ENCODE results near the gene CST9L. TPM values are rescaled to one million over a fixed set of nuclear protein-coding genes. Genes with fewer than 3 reads are reported as not detected.

The CST9L gene
- total and polyA plus RNA-seq, 2 of the 13 experiments (the other 11 are each of a cell fraction or from before 2014, with no cell fraction given) = 0.15 TPM; not detected in 1

- no peak for TF ChIP-seq ZNF776 (CRISPR knock-in tag; IDR thresholded peaks at IDR 0.05)
- TF ChIP-seq TRAFD1 (CRISPR knock-in tag; IDR thresholded peaks at IDR 0.05; ENCODE audit: borderline replicate concordance) = no peak
- TF ChIP-seq ZNF652 (CRISPR knock-in tag; IDR thresholded peaks at IDR 0.05; ENCODE audit: borderline replicate concordance, low read depth) = peak; percentile 33; the same call in 1 of the 2 replicates
- TF ChIP-seq NR0B2 (CRISPR knock-in tag; IDR thresholded peaks at IDR 0.05) = no peak; the same call in none of the 2 replicates
- TF ChIP-seq MTA3 (CRISPR knock-in tag; IDR thresholded peaks at IDR 0.05) = no peak
- TF ChIP-seq U2AF1 (optimal IDR thresholded peaks at IDR 0.05; ENCODE audit: low read depth, low read length) = no peak
- TF ChIP-seq SP1 (IDR thresholded peaks at IDR 0.05) = no peak
- TF ChIP-seq SP1 (CRISPR knock-in tag; IDR thresholded peaks at IDR 0.05) = peak; percentile 37; the same call in 1 of the 2 replicates
- TF ChIP-seq, protein P1, sequence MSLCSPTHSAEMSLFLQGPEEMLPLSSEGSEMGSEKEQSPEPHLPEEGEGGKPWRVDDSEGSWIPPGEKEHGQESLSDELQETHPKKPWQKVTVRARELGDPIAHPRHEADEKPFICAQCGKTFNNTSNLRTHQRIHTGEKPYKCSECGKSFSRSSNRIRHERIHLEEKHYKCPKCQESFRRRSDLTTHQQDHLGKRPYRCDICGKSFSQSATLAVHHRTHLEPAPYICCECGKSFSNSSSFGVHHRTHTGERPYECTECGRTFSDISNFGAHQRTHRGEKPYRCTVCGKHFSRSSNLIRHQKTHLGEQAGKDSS (CRISPR knock-in tag; IDR thresholded peaks at IDR 0.05; ENCODE audit: borderline replicate concordance, low read depth) = no peak
- no peak for TF ChIP-seq CSRNP2 (CRISPR knock-in tag; conservative IDR thresholded peaks at IDR 0.05; ENCODE audit: low read depth)
- TF ChIP-seq, protein P2, sequence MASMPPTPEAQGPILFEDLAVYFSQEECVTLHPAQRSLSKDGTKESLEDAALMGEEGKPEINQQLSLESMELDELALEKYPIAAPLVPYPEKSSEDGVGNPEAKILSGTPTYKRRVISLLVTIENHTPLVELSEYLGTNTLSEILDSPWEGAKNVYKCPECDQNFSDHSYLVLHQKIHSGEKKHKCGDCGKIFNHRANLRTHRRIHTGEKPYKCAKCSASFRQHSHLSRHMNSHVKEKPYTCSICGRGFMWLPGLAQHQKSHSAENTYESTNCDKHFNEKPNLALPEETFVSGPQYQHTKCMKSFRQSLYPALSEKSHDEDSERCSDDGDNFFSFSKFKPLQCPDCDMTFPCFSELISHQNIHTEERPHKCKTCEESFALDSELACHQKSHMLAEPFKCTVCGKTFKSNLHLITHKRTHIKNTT (CRISPR knock-in tag; IDR thresholded peaks at IDR 0.05) = no peak
- peak; percentile 82 for TF ChIP-seq POLR2G (IDR thresholded peaks at IDR 0.05; ENCODE audit: low read depth, low read length)
- TF ChIP-seq RFX5 (IDR thresholded peaks at IDR 0.05; ENCODE audit: low read depth, low read length) = no peak
- peak; percentile 21; the same call in 1 of the 2 replicates for TF ChIP-seq ZNF713 (CRISPR knock-in tag; IDR thresholded peaks at IDR 0.05)
- no peak; the same call in 1 of the 2 replicates for TF ChIP-seq ZNF383 (CRISPR knock-in tag; IDR thresholded peaks at IDR 0.05; ENCODE audit: borderline replicate concordance)
- TF ChIP-seq TOE1 (CRISPR knock-in tag; IDR thresholded peaks at IDR 0.05) = no peak
- peak; percentile 36 for TF ChIP-seq AGO2 (optimal IDR thresholded peaks at IDR 0.05; ENCODE audit: low read depth, low read length)
- TF ChIP-seq TP53 (CRISPR knock-in tag; conservative IDR thresholded peaks at IDR 0.05) = no peak
- TF ChIP-seq NR3C1 (CRISPR knock-in tag; IDR thresholded peaks at IDR 0.05) = no peak
- TF ChIP-seq MIER2 (CRISPR knock-in tag; IDR thresholded peaks at IDR 0.05) = no peak; the same call in 1 of the 2 replicates
- no peak for TF ChIP-seq YY1 (IDR thresholded peaks at IDR 0.05; ENCODE audit: insufficient read depth, insufficient replicate concordance, low read depth, low read length)
- no peak for TF ChIP-seq ZNF17 (CRISPR knock-in tag; IDR thresholded peaks at IDR 0.05)
- 0 out of 2 replicates have a peak, but pooled peaks have one; percentile 10 for TF ChIP-seq SIX1 (CRISPR knock-in tag; IDR thresholded peaks at IDR 0.05; ENCODE audit: borderline replicate concordance)
Measured at GRCh38 chr20:23585808-23586734, 17.8 kb upstream of the CST9L start (continued).
